ENCODE results near the gene VPS37B.

VPS37B gene

DNA sequence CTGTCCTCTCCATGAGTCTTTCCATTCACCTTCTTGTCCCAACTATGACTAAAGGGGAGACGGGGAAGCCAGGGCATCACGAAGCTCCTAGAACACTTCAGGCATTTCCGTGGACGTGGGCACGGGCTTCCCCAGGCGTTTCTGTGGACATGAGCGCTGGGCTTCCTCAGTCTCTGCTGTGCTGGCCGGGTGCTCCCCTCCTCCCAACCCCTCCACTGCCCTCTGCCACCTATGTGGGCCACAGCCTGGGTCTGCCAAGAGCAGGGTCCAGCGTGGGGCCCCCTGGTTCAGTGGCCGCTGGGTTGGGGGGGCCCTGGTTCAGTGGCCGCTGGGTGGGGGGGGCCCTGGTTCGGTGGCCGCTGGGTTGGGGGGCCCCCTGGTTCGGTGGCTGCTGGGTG, 45.9 kb downstream of the VPS37B start:
- no peak for DNase-seq

DNA sequence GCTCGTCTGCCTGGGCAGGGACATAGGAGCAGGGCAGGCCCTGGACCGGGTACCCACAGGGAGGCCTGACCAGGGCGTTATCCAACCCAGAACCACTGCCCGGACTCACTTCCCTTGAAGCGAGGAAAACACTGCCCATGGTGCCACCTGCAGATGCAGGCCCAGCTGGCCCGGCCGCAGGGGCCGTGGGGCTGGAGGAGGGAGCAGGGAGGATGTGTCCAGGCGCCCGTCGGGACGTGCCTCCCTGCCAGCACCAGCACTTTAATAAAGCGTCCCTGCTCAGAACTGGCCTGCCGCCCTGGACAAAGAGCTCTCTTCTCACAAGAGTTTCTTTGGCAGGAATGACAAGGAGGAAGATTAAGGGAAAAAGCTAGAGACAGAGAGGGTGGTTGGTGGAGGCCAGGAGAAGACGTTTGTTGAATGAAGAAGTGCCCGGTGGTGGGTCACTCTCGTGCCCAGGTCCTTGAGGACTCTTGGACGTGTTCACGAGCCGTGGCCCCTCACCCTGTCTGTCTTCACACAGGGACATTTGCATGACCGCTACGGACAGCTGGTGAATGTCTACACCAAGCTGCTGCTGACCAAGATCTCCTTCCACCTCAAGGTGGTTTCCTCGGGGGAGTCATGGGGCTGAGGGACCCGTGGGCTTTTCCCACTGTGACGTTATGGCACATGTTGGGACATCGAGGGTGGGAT, 46.4 kb downstream of the VPS37B start:
- DNase-seq, result peak; percentile 0

DNA sequence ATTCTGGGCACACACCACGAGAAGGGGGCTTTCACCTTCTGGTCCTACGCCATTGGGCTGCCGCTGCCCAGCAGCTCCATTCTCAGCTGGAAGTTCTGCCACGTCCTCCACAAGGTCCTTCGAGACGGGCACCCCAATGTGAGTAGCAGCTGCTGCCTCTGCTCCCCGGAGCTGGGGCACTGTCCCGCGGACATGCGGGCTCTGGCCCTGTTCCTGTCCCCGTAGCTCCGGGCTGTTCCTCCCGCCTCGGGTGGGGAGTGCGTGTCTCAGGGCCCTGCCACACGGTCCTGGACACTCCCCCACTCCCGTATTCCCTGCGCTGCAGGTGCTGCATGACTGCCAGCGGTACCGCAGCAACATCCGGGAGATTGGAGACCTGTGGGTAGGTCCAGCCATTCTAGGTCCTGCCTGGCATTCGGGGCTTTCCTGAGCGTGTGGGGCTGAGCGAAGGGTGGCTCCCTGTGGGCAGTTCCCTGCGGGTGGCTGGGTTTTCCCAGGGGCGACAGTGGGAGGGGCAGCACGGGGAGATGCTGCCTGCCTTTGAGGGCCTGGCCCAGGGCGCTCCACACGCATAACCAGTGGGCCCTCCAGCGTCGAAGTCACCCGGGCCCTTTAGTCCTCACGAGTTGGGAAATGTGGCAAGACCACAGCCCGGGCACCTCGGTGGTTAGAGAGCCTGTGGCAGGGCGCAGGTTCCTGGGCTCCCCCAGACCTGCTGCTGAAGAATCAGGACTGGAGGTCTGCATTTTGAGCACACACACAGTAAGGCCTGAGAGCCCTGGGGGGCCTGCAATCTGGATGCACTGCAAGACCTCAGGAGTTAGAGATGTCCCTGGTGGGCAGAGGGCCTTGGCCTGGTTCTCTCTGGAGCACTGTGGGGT, 47.2 kb downstream of the VPS37B start:
- no peak for DNase-seq

DNA sequence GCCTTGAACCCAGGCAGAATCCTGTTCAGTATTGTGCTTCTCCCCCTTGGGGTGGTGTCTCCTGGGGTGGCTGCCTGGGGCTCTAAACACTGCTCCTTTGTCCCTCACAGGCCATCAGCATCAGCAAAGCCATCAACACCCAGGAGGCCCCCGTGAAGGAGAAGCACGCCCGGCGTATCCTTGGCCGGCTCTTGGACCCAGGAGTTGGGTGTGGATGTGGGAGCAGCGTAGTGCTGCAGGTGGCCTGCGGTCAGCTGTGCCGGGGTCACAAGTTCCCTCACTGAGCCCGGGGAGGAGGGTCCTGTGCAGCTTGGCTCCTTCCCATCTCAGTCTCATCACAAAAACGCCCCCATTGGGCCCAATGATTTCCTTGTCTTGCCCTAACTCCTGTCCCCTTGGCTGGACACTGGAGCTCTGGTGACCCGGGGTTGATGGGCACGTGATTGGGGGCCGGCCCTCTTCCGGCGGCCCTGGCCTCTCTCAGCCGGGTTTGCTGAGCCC, 48.0 kb downstream of the VPS37B start:
- DNase-seq, result no peak

DNA sequence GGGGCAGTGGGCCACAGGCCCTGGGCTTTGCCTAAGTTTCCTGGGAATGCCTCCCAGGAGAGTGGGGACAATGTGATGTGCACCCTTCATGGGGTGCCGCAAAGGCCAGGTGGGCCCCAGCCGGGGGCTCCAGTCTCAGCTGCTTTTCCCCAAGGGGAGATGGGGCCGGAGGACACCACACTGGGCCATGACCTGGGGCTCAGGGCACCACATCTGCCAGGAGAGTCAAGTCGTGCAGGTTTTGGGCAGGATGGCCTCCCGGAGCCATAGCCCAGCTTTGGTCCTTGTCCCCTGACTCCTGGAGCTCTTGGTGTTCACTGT, 48.4 kb downstream of the VPS37B start:
- DNase-seq, result no peak

DNA sequence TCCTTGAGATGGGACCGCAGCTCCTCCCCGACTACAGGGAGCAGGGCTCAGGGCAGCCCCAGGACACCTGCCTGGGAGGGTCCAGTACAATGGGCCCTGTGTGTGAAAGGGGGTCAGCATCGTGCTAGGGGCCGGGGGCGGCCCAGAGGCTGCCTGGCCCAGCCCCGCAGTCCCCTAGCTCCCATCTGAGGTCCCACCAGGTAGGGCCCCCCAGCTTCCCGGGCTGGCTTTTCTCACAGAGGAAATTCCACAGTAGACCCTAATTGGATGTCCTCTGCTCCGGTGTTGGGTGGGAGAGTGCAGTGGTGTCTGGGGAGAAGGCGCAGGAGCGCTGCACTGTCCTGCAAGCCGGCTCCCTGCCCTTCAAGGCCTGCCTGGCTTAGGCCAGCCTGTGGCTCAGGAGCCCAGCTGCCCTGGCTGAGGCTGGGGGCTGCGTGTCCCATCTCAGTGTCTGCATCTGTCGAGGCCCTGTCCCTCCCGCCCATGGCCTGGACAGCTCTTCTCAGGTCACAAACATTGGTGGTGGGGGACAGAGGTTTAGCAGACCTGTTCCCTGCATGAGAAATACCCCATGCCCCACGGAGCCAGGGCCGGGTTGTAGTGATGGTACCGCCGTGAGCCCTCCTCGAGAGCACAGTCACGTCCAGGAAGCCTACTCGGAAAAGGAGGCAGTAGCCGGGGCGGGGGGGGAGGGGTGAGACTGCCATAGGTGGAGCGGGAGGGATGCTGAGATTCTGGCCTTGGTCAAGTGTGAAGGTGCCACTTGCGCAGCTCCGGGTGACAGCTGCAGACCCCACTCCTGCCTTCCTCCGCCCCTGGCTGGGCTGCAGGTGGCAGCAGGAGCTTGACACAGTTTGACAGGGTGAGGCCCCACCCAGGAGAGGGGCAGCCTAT, 49.1 kb downstream of the VPS37B start:
- DNase-seq, result no peak

DNA sequence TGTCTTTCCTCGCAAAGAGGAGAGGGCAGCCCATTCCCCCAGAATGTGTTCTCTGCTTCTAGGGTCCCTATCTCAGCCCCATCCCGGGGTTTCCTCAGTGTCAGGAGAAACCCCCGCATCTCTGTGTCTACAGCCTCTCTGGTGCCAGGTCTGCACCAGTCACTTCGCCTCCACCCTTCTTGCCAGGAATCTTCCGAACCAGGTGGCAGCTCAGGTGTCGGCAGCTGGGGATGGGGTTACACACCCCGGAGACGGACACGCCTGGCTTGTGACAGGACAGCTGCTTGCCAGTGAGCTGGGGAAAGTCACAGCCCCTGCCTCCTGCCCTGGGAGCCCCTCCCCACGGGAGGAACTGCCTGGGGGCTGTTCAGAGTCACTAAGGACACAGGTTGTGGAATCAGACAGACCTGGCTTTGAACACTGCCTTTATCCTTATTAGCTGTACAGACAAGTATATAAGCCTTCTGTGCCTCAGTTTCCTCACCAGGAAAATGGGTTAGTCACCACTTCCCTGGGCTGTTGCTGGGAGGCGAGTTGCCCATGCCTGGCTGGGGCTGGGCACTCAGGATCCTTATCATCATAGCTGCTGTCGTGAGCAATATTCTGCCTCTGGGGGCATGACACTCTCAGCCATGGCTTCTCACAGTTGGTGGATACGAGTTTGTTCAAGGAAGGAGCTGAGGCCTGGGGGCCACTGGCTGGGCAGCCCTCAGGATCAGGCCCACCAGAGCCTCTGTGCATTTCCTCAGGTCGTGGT, 49.9 kb downstream of the VPS37B start:
- DNase-seq, result no peak

DNA sequence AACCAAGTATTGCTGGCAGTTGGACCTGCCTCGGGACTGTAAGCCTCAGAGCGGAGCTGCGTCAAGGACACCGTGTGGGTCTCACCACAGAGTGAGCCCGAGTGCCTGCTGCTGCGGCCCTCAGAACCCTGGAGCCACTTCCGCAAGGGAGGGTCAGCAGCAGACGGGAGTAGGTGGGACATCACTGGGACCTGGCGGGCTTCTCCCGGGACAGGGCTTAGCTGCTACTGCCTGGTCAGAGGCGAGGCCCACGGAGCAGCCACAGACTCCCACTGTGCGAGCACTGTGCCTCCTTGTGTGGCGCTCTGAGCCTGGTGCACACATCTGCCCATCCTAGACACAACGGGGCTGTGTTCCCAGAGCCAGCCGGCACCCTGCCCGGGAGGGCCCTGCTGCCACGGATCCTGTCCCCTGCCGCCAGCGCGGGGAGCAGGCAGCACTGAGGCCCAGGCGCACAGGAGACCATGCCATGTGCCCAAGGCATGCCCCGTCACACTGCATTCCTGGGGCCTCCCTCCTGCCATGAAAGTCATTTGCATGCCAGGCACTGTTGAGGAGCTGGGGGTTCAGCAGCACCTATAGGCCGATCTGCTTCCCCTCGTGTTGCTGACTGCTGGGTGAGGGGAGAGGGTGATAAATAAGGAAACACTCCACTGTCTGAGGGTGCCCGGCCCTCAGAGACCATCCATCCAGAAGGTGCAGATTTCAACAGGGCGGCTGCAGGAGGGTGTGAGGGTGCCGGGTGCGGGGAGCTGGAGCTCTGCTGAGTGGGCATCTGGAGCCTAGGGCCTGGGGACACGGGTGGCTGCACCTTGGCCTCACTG, 50.7 kb downstream of the VPS37B start:
- no peak for DNase-seq

DNA sequence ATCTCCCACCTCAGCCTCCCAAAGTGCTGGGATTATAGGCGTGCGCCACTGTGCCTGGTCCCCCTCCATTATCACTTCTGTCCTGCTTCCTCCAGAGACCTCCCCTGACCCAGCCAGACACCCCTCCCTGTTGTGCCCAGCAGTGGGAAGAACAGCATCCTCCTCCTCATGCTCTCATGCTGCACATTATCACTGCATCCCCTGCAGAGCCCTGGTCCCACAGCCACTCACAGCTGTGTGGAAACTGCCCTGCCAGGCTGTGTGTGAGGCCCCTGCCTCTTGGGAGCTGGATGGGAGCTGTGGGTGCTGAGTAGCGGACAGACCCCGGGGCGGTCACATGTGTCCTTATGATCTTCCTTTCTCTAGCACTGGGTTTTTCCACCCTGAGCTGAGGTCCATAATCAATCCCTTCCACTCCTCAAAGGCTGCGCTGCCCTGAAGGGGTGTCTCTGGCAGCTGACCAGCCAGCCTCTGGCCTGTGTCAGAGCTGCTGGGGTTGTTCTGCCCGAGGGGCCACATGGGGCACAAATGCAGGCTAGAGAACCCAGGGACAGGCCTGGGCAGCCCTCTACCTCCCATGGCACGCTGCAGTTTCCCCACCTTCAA, 51.5 kb downstream of the VPS37B start:
- DNase-seq, result no peak

DNA sequence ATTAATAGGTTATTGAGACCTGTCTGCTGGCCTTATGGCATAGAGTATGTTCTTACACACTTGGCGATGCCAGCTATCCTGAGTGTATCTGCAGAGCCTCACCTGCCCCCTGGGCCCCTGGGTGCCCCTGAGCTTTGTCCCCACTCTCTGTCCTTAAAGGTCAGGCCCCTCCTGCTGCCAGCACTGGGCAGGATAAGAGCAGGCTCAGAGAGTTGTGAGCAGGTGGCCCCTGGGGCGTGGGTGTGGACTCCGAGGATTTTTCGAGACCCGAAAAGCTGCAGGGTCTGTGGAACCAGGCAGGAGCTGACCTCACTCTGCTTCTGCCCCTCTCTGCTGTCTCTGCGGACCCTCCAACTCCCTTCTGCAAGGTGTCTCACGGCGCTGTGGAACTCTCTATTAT, 52.5 kb downstream of the VPS37B start:
- no peak for DNase-seq

DNA sequence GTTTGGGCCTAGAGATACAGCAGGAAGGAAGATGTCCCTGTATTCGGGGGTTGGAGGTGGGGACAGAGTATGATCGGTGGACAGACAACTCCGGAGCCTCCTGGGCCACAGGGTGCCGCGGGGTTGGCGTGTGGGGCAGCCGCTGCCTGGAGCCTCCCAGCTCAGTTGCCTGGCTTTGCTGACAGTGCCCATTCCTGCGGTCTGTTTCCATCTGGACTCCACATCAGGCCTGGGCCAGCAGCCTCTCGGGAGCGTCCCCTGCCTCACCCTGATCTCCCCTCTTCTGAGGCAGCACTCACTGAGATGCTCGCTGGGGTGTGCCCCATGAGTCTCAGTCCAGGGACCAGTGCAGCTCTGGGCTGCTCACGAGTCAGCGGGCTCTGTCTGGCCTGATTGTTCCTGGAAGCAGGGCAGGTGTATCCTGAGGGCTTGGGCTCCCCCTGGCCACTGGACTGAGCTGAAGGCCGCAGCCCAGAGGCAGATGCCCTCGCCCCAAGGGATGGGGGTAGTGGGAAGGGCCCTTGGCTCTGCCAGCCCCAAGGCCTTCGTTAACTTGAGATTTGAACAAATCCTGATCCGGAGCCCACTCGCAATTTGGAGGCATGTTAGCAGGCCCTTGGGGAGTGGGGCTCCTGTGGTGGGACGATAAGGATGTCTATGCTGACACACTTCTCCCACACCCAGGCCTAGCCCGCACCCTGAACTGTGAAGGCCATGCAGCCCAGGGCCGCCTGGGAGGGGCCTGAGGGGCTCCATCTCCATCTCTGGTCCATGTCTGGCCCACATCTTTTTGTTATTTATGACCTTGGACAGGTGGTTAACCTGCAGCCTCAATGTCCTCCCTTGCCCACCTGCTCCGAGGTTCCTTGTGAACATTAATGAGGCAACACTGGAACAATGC, 53.2 kb downstream of the VPS37B start:
- no peak for DNase-seq

DNA sequence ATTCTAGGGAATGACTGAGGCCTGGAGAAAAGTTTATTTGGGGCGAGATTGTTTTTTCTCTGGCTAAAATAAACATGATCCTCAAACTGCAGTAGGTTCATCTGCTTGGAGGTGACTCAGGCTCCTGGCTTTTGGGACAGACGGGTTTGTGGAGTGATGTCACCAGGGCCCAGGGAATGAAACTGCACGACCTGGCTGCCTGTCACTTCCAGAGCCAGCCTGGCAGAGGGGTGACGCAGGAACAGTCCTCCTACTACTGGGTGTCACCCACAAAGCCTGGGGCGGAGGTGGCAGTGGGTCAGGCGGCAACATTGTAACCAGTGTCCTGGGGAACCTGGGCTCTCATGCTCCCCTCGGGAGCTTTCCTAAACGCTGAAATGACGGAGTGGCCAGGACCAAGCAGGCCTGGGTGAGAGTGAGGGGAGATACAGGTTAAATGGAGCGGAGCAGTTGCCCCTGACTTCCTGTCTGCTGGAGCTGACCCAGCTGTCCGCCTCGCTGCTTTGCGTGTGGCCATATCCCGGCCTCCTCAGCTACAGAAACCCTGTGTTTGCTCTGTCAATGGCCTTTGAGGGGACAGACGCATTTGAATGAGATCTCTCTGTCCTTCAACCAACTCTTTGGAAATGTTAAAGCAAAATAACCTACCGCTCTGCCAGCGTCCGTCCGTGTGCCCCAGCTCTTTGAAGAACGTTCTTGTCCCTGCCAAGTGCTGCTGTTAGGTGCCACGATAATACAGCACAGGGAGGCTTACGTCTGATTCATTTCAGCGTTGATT, 54.2 kb downstream of the VPS37B start:
- no peak for DNase-seq

DNA sequence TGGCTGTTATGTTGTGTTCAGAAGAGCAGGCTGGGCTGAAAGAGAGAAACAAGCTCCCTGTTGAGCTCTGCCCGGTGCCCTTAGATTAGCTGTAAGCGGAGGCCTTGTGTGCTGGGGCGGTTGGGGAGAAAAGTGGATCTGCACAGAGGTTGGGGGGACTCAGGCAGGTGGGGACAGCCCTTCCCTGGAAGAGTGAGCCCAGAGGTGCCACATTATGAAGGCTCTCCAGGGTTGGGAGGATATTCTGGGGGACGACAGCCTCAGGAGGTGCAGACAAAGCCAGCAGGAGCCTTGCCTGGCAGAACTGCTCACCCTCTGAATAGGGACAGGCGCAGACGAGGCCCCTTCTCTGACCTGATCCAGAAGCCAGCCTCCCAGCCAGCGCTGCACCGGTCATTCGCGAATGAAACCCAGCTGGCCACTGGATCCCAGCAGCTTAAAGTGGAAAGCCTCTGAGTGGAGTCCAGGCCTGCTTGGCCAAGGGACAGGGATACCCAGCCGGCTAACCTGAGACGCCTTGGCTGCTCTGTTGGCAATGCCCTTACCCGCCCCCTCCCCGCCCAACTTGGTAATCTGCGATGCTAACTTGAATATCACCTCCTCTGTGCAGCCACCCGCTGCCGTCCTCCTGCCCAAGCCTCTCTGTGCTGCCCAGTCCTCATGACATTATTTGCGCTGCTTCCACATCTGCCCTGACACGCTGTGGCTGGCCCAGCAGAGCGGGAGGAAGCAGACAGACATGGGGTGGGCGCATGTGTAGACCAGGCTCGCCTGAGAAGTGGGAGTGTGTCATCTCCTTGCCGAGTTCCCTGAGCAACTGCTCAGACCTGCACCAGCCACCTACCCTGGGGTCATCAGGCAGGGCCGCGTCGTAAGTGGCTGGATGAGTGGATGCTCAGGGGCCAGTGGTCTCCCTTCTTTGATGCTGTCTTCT, 55.1 kb downstream of the VPS37B start:
- no peak for DNase-seq

DNA sequence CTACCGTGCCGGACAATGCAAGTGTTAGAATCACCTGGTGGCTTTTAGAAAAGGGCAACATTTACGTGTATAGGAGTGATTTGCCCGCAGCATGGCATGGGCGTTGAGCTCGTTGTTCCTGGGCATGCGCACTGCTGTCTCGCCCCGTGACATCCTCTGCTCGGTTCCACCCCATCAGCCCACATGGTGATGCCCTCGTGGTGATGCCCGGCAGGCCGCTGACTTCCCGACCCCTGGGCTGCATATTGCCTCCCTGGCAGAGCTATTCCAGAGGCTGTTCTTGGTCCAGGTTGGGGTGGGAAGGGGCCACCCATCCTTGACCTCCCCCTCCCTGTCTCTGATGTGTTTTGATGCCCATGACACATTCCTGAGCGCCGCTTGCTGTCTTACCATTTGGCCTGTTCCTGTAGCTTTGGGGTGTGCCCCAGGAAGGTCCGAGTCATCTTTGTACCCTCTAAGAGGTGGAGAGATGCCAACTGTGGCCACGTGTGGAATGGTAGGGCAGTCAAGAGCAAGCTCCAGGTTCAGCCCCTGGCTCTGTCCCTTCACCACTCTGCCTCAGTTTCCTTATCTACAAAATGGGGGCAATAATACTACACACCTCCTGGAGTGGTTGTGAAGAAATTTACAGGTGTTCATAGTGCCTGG, 55.9 kb downstream of the VPS37B start:
- no peak for DNase-seq

DNA sequence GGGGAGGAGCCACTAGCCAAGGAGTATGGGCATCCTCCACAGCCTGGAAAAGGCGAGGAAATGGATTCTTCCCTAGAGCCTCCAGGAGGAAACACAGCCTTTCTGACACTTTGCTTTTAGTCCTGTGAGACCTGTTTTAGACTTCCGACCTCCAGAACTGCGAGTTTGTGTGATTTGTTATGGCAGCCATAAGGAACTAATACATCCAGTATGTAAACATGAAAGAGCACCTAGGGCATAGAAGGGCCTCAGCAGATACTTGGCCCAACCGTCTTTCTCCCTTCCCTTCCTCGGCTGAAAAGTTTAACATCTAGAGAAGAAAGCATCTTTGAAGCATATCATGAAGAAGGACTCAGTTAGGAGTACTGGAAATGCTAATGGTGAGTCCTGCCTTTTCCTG, 57.1 kb downstream of the VPS37B start:
- no peak for DNase-seq

DNA sequence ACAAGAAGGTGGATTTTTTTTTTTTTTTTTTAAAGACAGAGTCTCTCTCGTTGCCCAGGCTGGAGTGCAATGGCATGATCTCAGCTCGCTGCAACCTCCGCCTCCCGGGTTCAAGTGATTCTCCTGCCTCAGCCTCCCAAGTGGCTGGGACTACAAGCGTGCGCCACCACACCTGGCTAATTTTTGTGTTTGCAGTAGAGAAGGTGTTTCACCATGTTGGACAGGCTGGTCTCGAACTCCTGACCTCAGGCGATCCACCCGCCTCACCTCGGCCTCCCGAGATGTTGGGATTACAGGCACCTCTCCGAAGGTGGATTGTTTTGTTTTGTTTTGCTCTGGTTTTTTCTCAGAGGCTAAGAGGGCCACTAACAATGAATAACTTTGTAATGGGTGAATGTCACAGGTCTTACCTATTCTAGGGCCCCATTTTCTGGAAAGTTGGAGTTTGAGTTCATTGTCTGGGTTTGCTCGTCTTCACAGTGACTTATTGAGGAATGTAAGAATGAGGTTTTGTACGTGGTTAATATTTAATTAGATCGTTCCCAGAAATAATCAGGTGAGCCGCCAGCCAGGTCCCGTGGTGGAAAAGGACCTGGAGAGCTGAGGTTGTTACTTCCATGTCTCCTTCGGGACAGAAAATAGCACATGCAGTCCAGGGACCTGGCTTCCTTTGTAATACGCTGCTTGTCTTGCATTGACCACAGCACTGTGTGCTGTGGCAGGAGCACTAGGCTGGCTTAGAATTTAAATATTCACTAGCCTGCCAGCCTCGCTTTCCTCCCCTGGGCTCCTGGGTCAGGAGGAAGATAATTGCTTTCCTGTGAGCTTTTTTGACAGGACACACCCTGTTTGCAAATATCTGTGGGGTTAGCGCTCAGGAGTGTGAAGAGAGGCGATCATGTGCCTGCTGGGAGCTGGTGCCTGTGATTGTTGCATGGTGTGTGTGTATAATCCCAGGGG, 58.3 kb downstream of the VPS37B start:
- DNase-seq, result no peak
